Measurements from ENCODE around the gene THAP10.

The THAP10 gene

DNA sequence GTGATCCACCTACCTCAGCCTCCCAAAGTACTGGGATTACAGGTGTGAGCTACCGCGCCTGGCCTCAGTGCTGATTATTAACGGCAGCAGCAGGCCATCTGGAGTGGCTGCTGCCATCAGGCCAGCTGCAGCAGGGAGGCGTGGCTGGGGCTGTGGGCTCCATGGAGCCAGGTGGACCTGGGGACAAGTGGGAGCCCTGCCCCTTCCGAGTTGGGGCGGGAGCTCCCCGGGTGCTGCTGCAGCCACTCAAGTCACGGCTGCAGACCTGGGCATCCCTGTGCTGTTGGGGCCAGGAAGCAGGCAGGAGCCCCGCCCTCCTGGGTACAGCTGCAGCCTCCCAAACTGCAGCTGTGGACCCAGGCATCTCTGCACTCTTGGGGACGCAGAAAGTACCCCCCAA is 24.3 kb upstream of the THAP10 start:
- no peak overlapping the region for H3K4me3 ChIP-seq (ENCODE audit: low read depth, low read length)
- H3K27ac ChIP-seq = no peak overlapping the region
- H3K27me3 ChIP-seq (ENCODE audit: insufficient read depth, low read depth, severe bottlenecking) = no peaks in the 10 kb centered on the region
- TF ChIP-seq, protein P1, sequence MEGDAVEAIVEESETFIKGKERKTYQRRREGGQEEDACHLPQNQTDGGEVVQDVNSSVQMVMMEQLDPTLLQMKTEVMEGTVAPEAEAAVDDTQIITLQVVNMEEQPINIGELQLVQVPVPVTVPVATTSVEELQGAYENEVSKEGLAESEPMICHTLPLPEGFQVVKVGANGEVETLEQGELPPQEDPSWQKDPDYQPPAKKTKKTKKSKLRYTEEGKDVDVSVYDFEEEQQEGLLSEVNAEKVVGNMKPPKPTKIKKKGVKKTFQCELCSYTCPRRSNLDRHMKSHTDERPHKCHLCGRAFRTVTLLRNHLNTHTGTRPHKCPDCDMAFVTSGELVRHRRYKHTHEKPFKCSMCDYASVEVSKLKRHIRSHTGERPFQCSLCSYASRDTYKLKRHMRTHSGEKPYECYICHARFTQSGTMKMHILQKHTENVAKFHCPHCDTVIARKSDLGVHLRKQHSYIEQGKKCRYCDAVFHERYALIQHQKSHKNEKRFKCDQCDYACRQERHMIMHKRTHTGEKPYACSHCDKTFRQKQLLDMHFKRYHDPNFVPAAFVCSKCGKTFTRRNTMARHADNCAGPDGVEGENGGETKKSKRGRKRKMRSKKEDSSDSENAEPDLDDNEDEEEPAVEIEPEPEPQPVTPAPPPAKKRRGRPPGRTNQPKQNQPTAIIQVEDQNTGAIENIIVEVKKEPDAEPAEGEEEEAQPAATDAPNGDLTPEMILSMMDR (IDR thresholded peaks at IDR 0.05; ENCODE audit: low read depth, low read length) = no peak
- H3K9me3 ChIP-seq (ENCODE audit: severe bottlenecking) = peaks cover 6% of the 10 kb centered on the region
- H3K36me3 ChIP-seq = no peaks in the 10 kb centered on the region
- DNase-seq = peak; percentile 16

DNA sequence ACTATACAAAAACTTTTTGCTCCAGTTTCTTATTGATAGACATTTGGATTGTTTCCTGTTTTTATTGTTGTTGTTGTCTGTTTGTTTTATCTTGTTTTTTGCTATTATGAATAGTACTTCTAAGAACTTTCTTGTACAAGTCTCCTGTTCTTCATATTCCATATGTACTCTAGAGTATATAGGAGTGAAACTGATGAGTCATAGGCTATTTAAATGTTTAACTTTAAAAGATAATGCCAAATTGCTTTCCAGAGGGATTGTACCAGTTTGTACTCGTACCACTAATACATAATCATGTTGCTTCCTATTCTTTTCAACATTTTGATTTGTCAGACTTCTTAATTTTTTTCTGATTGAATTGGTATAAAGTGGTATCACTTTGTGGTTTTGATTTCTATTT is 20.0 kb upstream of the THAP10 start:
- Histone ChIP-seq H3K9me3 (ENCODE audit: severe bottlenecking) (peaks cover 3% of the 10 kb centered on the region), H3K27ac (no peak overlapping the region), H3K36me3 (peaks cover 10% of the 10 kb centered on the region), H3K27me3 (ENCODE audit: insufficient read depth, low read depth, severe bottlenecking) (no peaks in the 10 kb centered on the region), H3K4me3 (ENCODE audit: low read depth, low read length) (no peak overlapping the region)
- TF ChIP-seq, protein P1 (IDR thresholded peaks at IDR 0.05; ENCODE audit: low read depth, low read length) = no peak
- no peak for DNase-seq

DNA sequence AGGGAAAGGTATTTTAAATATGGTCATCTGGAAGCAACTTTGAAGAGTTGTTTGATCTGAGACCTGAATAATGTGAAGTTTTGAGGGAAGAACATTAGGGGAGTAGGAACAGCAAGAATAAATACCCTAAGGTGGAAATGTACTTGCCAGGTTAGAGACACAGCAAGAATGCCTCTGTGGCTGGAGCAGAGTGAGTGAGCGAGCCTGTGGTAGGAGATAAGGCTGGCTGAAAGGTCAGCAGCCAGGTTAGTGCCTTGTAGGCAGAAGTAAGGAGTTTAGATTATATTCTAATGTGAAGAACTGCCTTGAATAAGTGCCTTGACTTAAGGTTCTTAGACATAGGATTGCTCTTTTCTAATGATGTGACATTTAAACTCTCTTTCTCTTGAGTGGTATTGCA is 18.7 kb upstream of the THAP10 start:
- TF ChIP-seq, protein P1 (IDR thresholded peaks at IDR 0.05; ENCODE audit: low read depth, low read length) = no peak
- no peak overlapping the region for H3K4me3 ChIP-seq (ENCODE audit: low read depth, low read length)
- no peak for DNase-seq
- H3K36me3 ChIP-seq = peaks cover 15% of the 10 kb centered on the region
- no peak overlapping the region for H3K27ac ChIP-seq
- no peaks in the 10 kb centered on the region for H3K9me3 ChIP-seq (ENCODE audit: severe bottlenecking)
- no peaks in the 10 kb centered on the region for H3K27me3 ChIP-seq (ENCODE audit: insufficient read depth, low read depth, severe bottlenecking)

DNA sequence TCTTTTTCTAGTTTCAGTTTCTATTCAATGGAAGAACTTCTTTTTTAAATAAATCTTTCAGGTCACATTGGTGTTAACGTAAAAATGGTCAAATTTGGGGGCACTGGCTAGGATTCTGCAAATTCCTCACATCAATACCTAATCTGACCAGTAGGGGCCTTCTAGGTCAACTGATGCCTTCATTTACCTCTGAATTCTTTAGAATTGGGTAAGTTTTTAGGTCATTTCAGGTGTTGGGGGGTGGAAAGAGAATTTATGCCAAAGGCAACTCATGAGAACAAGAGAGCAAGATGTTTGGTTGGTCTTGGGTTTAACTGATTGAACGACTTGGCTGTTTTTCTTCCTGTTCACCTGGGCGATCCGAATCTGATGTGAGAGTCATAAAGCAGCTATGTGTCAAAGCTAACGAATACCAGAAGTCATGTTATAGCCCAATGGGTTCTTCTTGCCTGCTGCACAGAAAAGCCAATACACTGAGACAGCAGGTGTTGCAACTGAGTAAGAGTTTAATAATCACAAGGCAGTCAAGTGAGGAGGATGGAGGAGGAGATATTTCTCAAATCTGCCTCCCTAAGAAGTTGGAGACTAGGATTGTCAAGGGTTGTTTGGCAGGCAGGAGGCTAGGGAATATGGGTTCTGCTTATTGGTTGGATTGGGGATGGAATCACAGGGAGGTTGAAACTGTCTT is 15.7 kb upstream of the THAP10 start:
- TF ChIP-seq, protein P1 (IDR thresholded peaks at IDR 0.05; ENCODE audit: low read depth, low read length) = 0 out of 2 replicates have a peak, but pooled peaks have one; percentile 19
- Histone ChIP-seq H3K36me3 (peaks cover 19% of the 10 kb centered on the region), H3K9me3 (ENCODE audit: severe bottlenecking) (no peaks in the 10 kb centered on the region), H3K4me3 (ENCODE audit: low read depth, low read length) (no peak overlapping the region), H3K27ac (no peak overlapping the region), H3K27me3 (ENCODE audit: insufficient read depth, low read depth, severe bottlenecking) (no peaks in the 10 kb centered on the region)
- no peak for DNase-seq

DNA sequence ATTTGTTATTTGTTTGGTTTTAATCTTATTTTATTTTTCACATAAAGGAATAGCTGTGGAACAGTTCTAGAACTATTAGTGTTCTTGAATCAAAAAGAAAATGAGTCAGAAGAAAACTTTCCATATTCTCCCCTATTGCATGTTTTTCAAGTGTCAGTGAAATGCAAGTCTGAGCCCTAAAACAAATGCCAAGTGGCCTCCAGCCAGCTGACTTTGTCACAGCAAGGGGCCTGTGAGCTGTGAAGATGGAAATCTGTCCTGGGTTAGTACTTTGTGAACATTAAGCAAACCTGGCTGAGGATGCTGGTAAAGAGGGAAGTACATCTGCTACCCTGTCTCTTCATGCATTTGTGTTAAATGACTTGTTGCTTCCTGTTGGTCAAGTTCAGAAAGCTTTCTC is 14.6 kb upstream of the THAP10 start:
- no peak for DNase-seq
- Histone ChIP-seq H3K9me3 (ENCODE audit: severe bottlenecking) (no peaks in the 10 kb centered on the region), H3K36me3 (peaks cover 19% of the 10 kb centered on the region), H3K27me3 (ENCODE audit: insufficient read depth, low read depth, severe bottlenecking) (no peaks in the 10 kb centered on the region), H3K4me3 (ENCODE audit: low read depth, low read length) (no peak overlapping the region), H3K27ac (no peak overlapping the region)
- TF ChIP-seq, protein P1 (IDR thresholded peaks at IDR 0.05; ENCODE audit: low read depth, low read length) = no peak

DNA sequence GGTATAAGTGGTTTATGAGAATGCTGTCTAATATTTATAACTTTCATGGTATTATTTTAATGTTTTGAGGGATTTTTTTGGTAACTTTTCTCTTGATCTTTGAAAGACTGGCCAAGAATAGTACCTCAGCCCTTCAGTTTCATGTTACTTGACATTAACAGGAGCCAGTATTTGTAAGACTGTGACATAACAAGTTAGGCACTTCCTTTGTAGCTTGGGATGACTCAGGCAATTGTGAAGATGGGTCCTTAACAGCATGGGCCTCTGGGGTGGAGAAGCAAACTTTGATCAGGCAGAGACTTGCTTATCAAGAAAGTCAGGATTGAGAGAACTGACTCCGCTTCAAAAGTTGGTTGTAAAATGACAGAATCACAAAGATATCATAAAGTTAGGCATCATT is 9.9 kb upstream of the THAP10 start:
- no peak overlapping the region for H3K4me3 ChIP-seq (ENCODE audit: low read depth, low read length)

More for the DNA sequence above, 9.9 kb upstream of the THAP10 start:
- no peak for DNase-seq
- TF ChIP-seq, protein P1 (IDR thresholded peaks at IDR 0.05; ENCODE audit: low read depth, low read length) = no peak
- Histone ChIP-seq H3K27me3 (ENCODE audit: insufficient read depth, low read depth, severe bottlenecking) (no peaks in the 10 kb centered on the region), H3K9me3 (ENCODE audit: severe bottlenecking) (no peaks in the 10 kb centered on the region), H3K27ac (no peak overlapping the region), H3K36me3 (peaks cover 8% of the 10 kb centered on the region)

Measured in WERI-Rb-1 (cell line).